HEK293 (cell line): ENCODE measurements around the gene TBC1D4.

Source experiments
- CTCF ChIA-PET: fragments of 350-600 bp; formaldehyde crosslinking; extraction: SDS; loops from one replicate; lab custom pipeline; 2021; ENCODE audit warnings: antibody characterized with exemption; lab: Yijun Ruan, JAX
- POLR2A ChIA-PET: fragments of 300-600 bp; formaldehyde crosslinking; extraction: SDS; loops from one replicate; lab custom pipeline; 2020; ENCODE audit warnings: antibody characterized with exemption, inconsistent platforms; lab: Yijun Ruan, JAX
- H3K27ac ChIP-seq: fragments of 200-500 bp; sonication (Bioruptor generic); 2 replicates; pipeline ENCODE4 v1.5.1; 2014; ENCODE audit warnings: low read depth, low read length, control low read depth, inconsistent platforms; ENCODE audit errors: extremely low read depth
- H3K36me3 ChIP-seq, 2 experiments: fragments of 200-500 bp in 1 of 2; sonication (Bioruptor generic) in 1 of 2; 1 replicate in 1 of 2; 2 replicates in 1 of 2; pipeline ENCODE4 v1.5.1; 2014 to 2017; ENCODE audit warnings: inconsistent platforms in 2 of 2, low read length in 2 of 2; ENCODE audit not compliant: control insufficient read depth in 2 of 2, insufficient read depth in 1 of 2
- H3K4me1 ChIP-seq: fragments of 200-500 bp; sonication (Bioruptor generic); 2 replicates; pipeline ENCODE4 v1.5.1; 2014; ENCODE audit warnings: mild to moderate bottlenecking, low read length, inconsistent platforms; ENCODE audit not compliant: control insufficient read depth, insufficient read depth
- H3K4me3 ChIP-seq: 2 replicates; pipeline ENCODE4 v1.5.1; 2011; ENCODE audit warnings: low read depth, mild to moderate bottlenecking, control low read depth, low read length, moderate library complexity
- H3K9me3 ChIP-seq: fragments of 200-500 bp; sonication (Bioruptor generic); 2 replicates; pipeline ENCODE4 v1.5.1; 2014; ENCODE audit warnings: low read depth, low read length, inconsistent platforms; ENCODE audit not compliant: control insufficient read depth, insufficient read depth
- BCL6B ChIP-seq: fragments of 450-650 bp; formaldehyde crosslinking; IDR thresholded peaks from 2 replicates; pipeline ENCODE4 v1.5.1; 2017; ENCODE audit warnings: missing biosample characterization, missing genetic modification characterization
- FEZF1 ChIP-seq: fragments of 450-650 bp; formaldehyde crosslinking; IDR thresholded peaks from 2 replicates; pipeline ENCODE4 v1.5.1; 2016; ENCODE audit warnings: missing biosample characterization, missing genetic modification characterization
- GLIS1 ChIP-seq: fragments of 450-650 bp; formaldehyde crosslinking; IDR thresholded peaks from 2 replicates; pipeline ENCODE4 v1.5.1; 2016; ENCODE audit warnings: missing biosample characterization, missing genetic modification characterization
- HOXC10 ChIP-seq: sonication (generic); formaldehyde crosslinking; IDR thresholded peaks from 2 replicates; pipeline ENCODE4 v1.8.1; 2023; ENCODE audit warnings: mild to moderate bottlenecking, missing genetic modification reagents
- OSR2 ChIP-seq: fragments of 450-650 bp; formaldehyde crosslinking; IDR thresholded peaks from 2 replicates; pipeline ENCODE4 v1.5.1; 2016; ENCODE audit warnings: missing biosample characterization, missing genetic modification characterization
- PRDM1 ChIP-seq: fragments of 450-650 bp; formaldehyde crosslinking; IDR thresholded peaks from 2 replicates; pipeline ENCODE4; 2016; ENCODE audit warnings: missing biosample characterization, missing genetic modification characterization
- PRDM10 ChIP-seq: fragments of 450-650 bp; formaldehyde crosslinking; IDR thresholded peaks from 2 replicates; pipeline ENCODE4 v1.5.1; 2016; ENCODE audit warnings: missing biosample characterization, missing genetic modification characterization
- TRIM28 ChIP-seq: IDR thresholded peaks from 2 replicates; pipeline ENCODE4 v1.6.1; 2011; ENCODE audit warnings: low read length, control low read depth, borderline replicate concordance
- ZBTB10 ChIP-seq: fragments of 450-650 bp; formaldehyde crosslinking; IDR thresholded peaks from 2 replicates; pipeline ENCODE4 v1.5.1; 2016; ENCODE audit warnings: missing biosample characterization, missing genetic modification characterization
- ZBTB17 ChIP-seq: fragments of 450-650 bp; formaldehyde crosslinking; IDR thresholded peaks from 2 replicates; pipeline ENCODE4 v1.5.1; 2016; ENCODE audit warnings: missing biosample characterization, missing genetic modification characterization
- ZNF132 ChIP-seq: fragments of 450-650 bp; formaldehyde crosslinking; IDR thresholded peaks from 2 replicates; pipeline ENCODE4 v1.5.1; 2017; ENCODE audit warnings: missing biosample characterization, missing genetic modification characterization, borderline replicate concordance
- ZNF223 ChIP-seq: fragments of 450-650 bp; formaldehyde crosslinking; IDR thresholded peaks from 2 replicates; pipeline ENCODE4 v1.5.1; 2016; ENCODE audit warnings: missing biosample characterization, missing genetic modification characterization
- ZNF248 ChIP-seq: fragments of 450-650 bp; formaldehyde crosslinking; IDR thresholded peaks from 2 replicates; pipeline ENCODE4 v1.5.1; 2017; ENCODE audit warnings: missing biosample characterization, missing genetic modification characterization
- ZNF707 ChIP-seq: fragments of 450-650 bp; formaldehyde crosslinking; IDR thresholded peaks from 2 replicates; pipeline ENCODE4 v1.5.1; 2016; ENCODE audit warnings: missing biosample characterization, missing genetic modification characterization
- ZNF747 ChIP-seq: fragments of 450-650 bp; formaldehyde crosslinking; IDR thresholded peaks from 2 replicates; pipeline ENCODE4 v1.5.1; 2016; ENCODE audit warnings: missing biosample characterization, missing genetic modification characterization

Gene TBC1D4

GRCh38 chr13:75458696-75459422, 23.1 kb downstream of the TBC1D4 start:
- Histone ChIP-seq H3K4me3 (no peak overlapping the region), H3K36me3 (no peaks in the 10 kb centered on the region), H3K4me1 (no peaks in the 10 kb centered on the region), H3K27ac (no peak overlapping the region), H3K9me3 (no peaks in the 10 kb centered on the region)
- ChIA-PET POLR2A (no interaction called here), CTCF (no interaction called here)
- no peak for TF ChIP-seq HOXC10 (CRISPR knock-in tag)
- TF ChIP-seq ZNF132 (tag by site-specific recombination): no peak
- no peak for TF ChIP-seq PRDM10 (tag by site-specific recombination)
- no peak for TF ChIP-seq ZNF707 (tag by site-specific recombination)
- TF ChIP-seq ZNF223 (tag by site-specific recombination): no peak
- peak; percentile 67 for TF ChIP-seq PRDM1
- TF ChIP-seq ZNF248 (tag by site-specific recombination): no peak
- TF ChIP-seq GLIS1 (tag by site-specific recombination): peak; percentile 60
- no peak for TF ChIP-seq ZBTB10 (tag by site-specific recombination)
- TF ChIP-seq ZBTB17 (tag by site-specific recombination): peak; percentile 26; the same call in 1 of the 2 replicates
- peak; percentile 61; the same call in 1 of the 2 replicates for TF ChIP-seq TRIM28

- ChIA-PET CTCF (interaction anchor here (0.6 to 0.7 kb wide), 2 partner anchors 12 to 26 kb away, joined by 3 read pairs; partner anchors contain the start of gene TBC1D4), POLR2A (no interaction called here)
- H3K9me3 ChIP-seq: no peaks in the 10 kb centered on the region
Measured at GRCh38 chr13:75455962-75456361, 26.0 kb downstream of the TBC1D4 start.

More at GRCh38 chr13:75455962-75456361, 26.0 kb downstream of the TBC1D4 start:
- Histone ChIP-seq H3K4me3 (no peak overlapping the region), H3K36me3 (no peaks in the 10 kb centered on the region), H3K27ac (no peak overlapping the region), H3K4me1 (no peaks in the 10 kb centered on the region)
- TF ChIP-seq BCL6B (tag by site-specific recombination) (peak; percentile 52; the same call in 1 of the 2 replicates), ZNF747 (tag by site-specific recombination) (no peak), OSR2 (tag by site-specific recombination) (peak; percentile 45; the same call in 1 of the 2 replicates), FEZF1 (peak; percentile 21; the same call in 1 of the 2 replicates), PRDM10 (tag by site-specific recombination) (0 out of 2 replicates have a peak, but pooled peaks have one; percentile 20)
